GM12878 (cell line): Measurements from ENCODE around the gene EEF2K.

Experiments
- CHD2 ChIP-seq: IDR thresholded peaks from 2 replicates; pipeline ENCODE4 v1.6.1; 2011; ENCODE audit warnings: low read depth, low read length, improper control_type of control experiment, borderline replicate concordance
- CHD4 ChIP-seq: fragments of 200-600 bp; sonication (generic); IDR thresholded peaks from 2 replicates; pipeline ENCODE4 v1.6.1; 2016; ENCODE audit warnings: mild to moderate bottlenecking
- CTCF ChIP-seq, 3 experiments: IDR thresholded peaks in 2 of 3; conservative IDR thresholded peaks in 1 of 3; 2 replicates each; pipeline ENCODE4 v1.5.1; 2011; ENCODE audit warnings: low read depth in 3 of 3, low read length in 3 of 3, mild to moderate bottlenecking in 3 of 3, control low read depth in 2 of 3, moderate library complexity in 2 of 3, inconsistent platforms in 1 of 3, mixed read lengths in 1 of 3; ENCODE audit not compliant: control insufficient read depth in 2 of 3, insufficient read depth in 1 of 3; ENCODE audit errors: extremely low read depth in 1 of 3
- E2F8 ChIP-seq: fragments of 450-650 bp; IDR thresholded peaks from 2 replicates; pipeline ENCODE4 v1.6.1; 2018; ENCODE audit warnings: mild to moderate bottlenecking, low read depth, moderate library complexity; ENCODE audit not compliant: partially characterized antibody
- HDGF ChIP-seq: fragments of 450-650 bp; IDR thresholded peaks from 2 replicates; pipeline ENCODE4 v1.6.1; 2016; ENCODE audit warnings: antibody characterized with exemption
- PKNOX1 ChIP-seq: fragments of 450-650 bp; IDR thresholded peaks from 2 replicates; pipeline ENCODE4 v1.6.1; 2016; ENCODE audit warnings: mild to moderate bottlenecking
- PRDM15 ChIP-seq: fragments of 450-650 bp; formaldehyde crosslinking; IDR thresholded peaks from 2 replicates; pipeline ENCODE4 v1.4.0; 2020; ENCODE audit warnings: mild to moderate bottlenecking, moderate library complexity
- SUZ12 ChIP-seq: fragments of 200-600 bp; sonication (generic); IDR thresholded peaks from one replicate; pipeline ENCODE4 v1.6.1; 2018; ENCODE audit warnings: antibody characterized with exemption, mild to moderate bottlenecking; ENCODE audit not compliant: unreplicated experiment
- YY1 ChIP-seq: IDR thresholded peaks from 2 replicates; pipeline ENCODE4 v1.6.1; 2011; ENCODE audit warnings: low read depth, mild to moderate bottlenecking, low read length
- ZNF274 ChIP-seq: IDR thresholded peaks from one replicate; pipeline ENCODE4 v1.8.0; 2011; ENCODE audit not compliant: insufficient read length, insufficient read depth

- TF ChIP-seq CTCF (IDR thresholded peaks at IDR 0.05 in 2 of 3, conservative IDR thresholded peaks at IDR 0.05 in 1 of 3; ENCODE audit: control insufficient read depth in 2 of 3, extremely low read depth in 1 of 3, insufficient read depth in 1 of 3, low read depth in 3 of 3, low read length in 3 of 3) = no peak
- no peak for TF ChIP-seq HDGF
- TF ChIP-seq E2F8 = no peak
- no peak for TF ChIP-seq PRDM15 (CRISPR knock-in tag)
- TF ChIP-seq ZNF274 = no peak
- TF ChIP-seq SUZ12 = no peak
- no peak for TF ChIP-seq PKNOX1
- TF ChIP-seq CHD2 = no peak
- TF ChIP-seq YY1 = no peak
- TF ChIP-seq CHD4 = no peak
Measured at GRCh38 chr16:22315979-22316378, 109.9 kb downstream of the EEF2K start.
